VCaP (cell line): ENCODE results near the gene ATIC.

Source experiments
- H3K27ac ChIP-seq: fragments of 450-650 bp; 2 replicates; pipeline ENCODE4 v1.5.1; 2017
- CTCF ChIP-seq: fragments of 450-650 bp; conservative IDR thresholded peaks from 2 replicates; pipeline ENCODE4 v1.5.1; 2017; ENCODE audit warnings: mild to moderate bottlenecking, moderate library complexity

The ATIC gene

DNA sequence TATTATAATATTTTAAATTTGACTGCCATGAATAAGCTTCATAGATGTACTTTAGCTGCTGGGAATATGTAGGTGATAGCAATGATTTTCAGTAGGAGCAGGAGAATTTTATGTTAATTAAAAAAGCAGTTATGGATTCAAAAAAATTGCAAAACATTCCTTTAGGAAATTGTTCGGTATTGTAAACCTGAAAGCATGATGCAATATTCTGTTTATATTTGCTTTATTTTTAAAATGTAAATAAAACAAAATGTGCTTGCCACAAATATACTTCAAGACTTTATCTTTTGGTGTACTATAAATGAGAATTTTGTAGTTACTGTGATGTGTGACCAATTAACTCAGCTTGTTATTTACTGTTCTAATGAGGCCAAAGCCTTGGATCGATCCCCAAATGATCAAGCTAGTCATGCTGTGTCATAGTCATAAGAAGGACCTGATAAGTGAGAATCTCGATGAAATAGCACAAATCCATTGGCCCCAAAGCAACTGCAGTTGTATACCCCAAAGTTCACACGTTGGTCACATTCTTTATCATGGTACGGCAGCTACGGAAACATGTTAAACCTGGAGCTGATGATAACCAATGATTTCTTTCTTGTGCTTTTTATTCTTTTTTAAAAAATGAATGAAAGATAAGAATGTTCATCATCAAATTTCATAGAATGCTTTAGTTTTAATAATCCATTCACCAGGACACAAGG lies 23.6 kb upstream of the ATIC start:
- no peak for TF ChIP-seq CTCF
- no peak overlapping the region for H3K27ac ChIP-seq

DNA sequence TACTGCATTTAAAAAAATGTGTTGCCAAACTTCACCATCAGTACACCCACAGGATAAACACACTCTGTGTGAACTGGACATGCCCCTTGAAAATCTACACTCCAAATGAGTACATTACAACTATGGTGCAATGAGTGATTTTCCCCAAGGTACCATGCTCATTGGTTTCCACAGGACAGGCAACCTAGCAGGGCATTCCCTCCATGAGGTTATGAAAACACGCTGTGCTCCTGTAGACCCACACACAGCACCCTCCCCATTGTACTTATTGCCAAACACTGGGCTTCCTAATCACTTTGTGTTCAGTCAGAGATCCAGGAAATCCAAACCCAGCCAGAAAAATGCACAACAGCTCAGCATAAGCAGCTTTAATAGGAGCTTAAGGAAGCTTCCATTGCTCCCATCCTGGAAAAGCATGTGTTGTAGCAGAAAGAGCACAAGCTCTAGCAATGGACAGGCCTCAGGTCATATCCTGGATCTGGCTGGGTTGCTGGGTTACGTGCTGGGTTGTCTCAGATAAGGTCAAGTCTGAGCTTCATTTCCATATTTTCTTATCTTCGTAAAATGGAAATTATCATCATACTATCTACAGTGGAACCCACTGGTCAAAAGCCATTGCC lies 20.8 kb upstream of the ATIC start:
- TF ChIP-seq CTCF = no peak
- no peak overlapping the region for H3K27ac ChIP-seq

DNA sequence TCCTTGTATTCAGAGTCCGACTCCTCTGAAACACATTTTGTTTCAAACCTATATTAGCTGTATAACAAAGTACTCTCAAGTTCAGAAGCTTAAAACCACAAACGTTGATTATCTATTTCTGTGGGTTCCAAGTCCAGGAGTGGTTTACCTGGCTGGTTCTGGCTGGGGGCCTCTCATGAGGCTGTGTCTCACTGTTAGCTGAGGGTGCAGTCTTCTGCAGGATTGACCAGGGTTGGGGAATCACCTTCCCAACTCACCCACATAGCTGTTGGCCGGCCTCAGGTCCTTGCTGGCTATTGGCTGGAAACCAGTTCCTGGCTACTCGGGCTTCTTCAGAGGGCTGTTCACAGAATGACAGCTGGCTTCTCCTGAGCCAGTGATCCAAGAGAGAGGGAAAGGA lies 18.0 kb upstream of the ATIC start:
- TF ChIP-seq CTCF = no peak
- no peak overlapping the region for H3K27ac ChIP-seq

DNA sequence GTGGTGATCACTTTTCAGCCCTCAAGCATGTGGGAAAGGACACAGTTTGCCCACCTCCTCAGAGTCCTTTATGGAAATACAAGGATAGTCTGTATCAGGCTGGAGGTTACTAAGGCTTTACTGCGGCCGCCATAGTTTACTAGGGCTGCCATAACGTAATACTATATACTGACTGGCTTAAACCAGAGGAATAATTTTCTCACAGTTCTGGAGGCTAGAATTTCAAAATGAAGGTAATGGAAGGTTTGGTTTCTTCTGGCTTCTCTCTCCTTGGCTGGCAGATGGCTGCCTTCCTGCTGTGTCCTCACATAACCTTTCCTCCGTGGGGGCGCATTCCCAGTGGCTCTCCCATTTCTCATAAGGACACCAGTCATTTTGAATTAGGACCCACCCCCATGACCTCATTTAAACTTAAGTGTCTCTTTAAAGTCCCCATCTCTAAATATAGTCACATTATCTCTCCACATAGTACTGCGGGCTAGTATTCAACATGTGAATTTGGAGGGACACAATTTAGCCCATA lies 12.5 kb upstream of the ATIC start:
- TF ChIP-seq CTCF = no peak
- H3K27ac ChIP-seq = no peak overlapping the region

DNA sequence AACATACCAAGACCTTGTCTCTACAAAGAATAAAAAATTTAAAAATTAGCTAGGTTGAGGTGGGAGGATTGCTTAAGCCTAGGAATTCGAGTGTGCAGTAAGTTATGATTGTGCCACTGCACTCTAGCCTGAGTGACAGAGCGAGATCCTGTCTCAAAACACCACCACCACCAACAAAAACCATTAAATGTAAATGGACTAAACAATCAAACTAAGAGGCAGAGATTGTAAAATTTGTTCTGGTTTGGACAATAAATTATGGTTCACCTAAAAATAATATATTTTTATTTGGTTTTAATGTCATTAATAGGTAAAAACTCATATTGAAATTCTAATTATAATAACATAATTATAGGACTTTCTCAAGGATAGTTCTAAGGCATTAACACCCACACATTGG lies 9.9 kb upstream of the ATIC start:
- TF ChIP-seq CTCF = no peak
- no peak overlapping the region for H3K27ac ChIP-seq

GRCh38 chr2:215311259-215311624 lies 617 bp upstream of the ATIC start:
- H3K27ac ChIP-seq = peak overlapping the region; percentile 85

DNA sequence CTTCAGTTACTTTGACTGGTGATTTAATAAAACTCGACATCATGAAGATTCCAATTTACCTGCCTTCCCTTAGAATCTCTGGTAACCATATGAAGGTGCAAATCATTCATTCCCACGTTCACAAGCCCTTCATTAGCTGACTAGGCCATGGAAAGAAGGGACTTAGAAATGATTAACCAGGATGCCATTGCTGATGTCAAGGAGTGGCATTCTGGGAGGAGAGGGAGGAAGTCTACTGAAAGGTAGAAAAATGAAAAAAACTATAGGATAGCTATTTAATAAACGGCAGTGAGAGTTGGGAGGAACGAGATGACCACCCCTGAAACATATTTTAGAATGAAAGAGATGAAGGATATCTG lies 1.4 kb downstream of the ATIC start:
- no peak for TF ChIP-seq CTCF
- H3K27ac ChIP-seq = peak overlapping the region; percentile 85; the same call in 1 of the 2 replicates

DNA sequence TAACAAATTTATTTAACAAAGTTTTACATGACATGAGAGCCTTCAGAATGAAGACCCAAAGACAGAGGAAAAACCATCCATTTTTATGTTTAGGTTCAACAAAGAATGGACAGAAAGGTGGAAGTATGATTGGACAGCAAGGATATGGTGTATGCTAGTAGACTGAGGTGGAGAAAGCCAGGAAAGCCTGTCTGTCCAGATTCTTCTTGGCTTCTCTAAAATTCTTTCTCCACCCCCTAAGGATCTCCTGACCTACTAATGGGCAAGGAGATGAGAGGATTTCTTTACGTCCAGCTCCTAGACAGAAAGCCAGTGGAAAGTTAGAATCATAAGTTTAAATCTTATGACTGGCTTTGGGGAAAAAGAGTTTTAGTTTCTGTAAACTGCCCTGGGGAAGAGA lies 3.0 kb downstream of the ATIC start:
- TF ChIP-seq CTCF = no peak

More for the DNA sequence above, 3.0 kb downstream of the ATIC start:
- no peak overlapping the region for H3K27ac ChIP-seq
